ENCODE measurements around the gene NDUFV3. TPM values are rescaled to one million over a fixed set of nuclear protein-coding genes. Genes with fewer than 3 reads are reported as not detected.

Gene NDUFV3
- total RNA-seq, 3 donors from 2014 or later = 49.9 to 62.9 (median 51.1) TPM

DNA sequence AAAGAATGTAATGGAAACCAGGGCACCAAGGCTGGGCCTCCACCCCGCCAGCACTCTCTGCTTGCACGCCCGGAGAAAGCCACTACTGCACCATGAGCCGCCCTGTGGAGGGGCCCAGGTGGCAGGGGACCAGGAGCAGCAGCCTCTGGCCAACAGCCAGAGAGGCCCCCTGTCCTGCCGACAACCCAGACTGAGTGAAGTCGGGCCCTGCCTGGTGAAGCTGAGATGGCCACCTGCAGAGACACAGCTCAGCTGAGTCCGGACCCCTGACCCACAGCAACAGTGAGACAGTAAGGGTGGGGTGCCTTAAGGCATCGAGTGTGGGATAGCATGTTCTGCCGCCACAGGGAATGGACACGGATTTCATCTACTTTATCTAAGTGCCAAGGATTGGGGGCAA, 42.6 kb upstream of the NDUFV3 start:
- no peak for DNase-seq (ENCODE audit: low spot score in 2 of 2)
- Histone ChIP-seq H3K9me3 (no peaks in the 10 kb centered on the region), H3K4me3 (no peak overlapping the region), H3K27ac (no peak overlapping the region), H3K27me3 (no peaks in the 10 kb centered on the region), H3K36me3 (no peaks in the 10 kb centered on the region), H3K4me1 (no peaks in the 10 kb centered on the region)
- TF ChIP-seq, protein P1, sequence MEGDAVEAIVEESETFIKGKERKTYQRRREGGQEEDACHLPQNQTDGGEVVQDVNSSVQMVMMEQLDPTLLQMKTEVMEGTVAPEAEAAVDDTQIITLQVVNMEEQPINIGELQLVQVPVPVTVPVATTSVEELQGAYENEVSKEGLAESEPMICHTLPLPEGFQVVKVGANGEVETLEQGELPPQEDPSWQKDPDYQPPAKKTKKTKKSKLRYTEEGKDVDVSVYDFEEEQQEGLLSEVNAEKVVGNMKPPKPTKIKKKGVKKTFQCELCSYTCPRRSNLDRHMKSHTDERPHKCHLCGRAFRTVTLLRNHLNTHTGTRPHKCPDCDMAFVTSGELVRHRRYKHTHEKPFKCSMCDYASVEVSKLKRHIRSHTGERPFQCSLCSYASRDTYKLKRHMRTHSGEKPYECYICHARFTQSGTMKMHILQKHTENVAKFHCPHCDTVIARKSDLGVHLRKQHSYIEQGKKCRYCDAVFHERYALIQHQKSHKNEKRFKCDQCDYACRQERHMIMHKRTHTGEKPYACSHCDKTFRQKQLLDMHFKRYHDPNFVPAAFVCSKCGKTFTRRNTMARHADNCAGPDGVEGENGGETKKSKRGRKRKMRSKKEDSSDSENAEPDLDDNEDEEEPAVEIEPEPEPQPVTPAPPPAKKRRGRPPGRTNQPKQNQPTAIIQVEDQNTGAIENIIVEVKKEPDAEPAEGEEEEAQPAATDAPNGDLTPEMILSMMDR (IDR thresholded peaks at IDR 0.05) = no peak
- TF ChIP-seq POLR2A (IDR thresholded peaks at IDR 0.05) (no peak), POLR2AphosphoS5 (IDR thresholded peaks at IDR 0.05) (no peak)
- intact Hi-C loops (cut with DNase I; ENCODE audit: low total_unique reads) = no loop called here

DNA sequence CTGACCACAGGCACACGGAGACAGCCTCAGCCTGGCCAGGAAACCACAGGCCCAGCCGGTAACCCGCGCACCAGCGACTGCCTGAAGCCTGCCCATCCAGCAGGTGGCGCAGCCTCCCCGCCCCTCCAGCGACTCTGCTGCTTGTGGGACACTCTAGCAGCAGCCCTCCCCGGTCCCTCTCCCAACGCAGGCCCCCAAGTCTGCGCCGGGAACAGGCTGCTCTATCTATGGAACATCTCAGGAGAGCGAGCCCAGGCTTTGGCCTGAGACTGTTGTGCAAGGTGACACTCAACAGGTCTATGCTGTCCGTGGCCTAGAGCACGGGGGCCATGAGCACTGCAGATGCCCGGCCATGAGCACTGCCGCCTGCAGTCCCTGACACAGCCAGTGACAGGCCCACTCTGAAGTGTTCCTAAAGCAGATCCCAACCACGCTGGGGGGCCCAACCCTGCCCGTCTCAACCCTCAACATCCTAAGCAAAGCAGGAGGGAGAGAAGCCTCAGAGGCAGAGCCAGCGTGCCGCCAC, 42.2 kb upstream of the NDUFV3 start:
- Histone ChIP-seq H3K27ac (no peak overlapping the region), H3K36me3 (no peaks in the 10 kb centered on the region), H3K27me3 (no peaks in the 10 kb centered on the region), H3K4me3 (no peak overlapping the region), H3K9me3 (no peaks in the 10 kb centered on the region), H3K4me1 (no peaks in the 10 kb centered on the region)
- intact Hi-C loops (cut with DNase I; ENCODE audit: low total_unique reads) = no loop called here
- DNase-seq (ENCODE audit: low spot score in 2 of 2) = no peak
- TF ChIP-seq, protein P1 (IDR thresholded peaks at IDR 0.05) = no peak
- no peak for TF ChIP-seq POLR2A (IDR thresholded peaks at IDR 0.05)
- TF ChIP-seq POLR2AphosphoS5 (IDR thresholded peaks at IDR 0.05) = no peak

DNA sequence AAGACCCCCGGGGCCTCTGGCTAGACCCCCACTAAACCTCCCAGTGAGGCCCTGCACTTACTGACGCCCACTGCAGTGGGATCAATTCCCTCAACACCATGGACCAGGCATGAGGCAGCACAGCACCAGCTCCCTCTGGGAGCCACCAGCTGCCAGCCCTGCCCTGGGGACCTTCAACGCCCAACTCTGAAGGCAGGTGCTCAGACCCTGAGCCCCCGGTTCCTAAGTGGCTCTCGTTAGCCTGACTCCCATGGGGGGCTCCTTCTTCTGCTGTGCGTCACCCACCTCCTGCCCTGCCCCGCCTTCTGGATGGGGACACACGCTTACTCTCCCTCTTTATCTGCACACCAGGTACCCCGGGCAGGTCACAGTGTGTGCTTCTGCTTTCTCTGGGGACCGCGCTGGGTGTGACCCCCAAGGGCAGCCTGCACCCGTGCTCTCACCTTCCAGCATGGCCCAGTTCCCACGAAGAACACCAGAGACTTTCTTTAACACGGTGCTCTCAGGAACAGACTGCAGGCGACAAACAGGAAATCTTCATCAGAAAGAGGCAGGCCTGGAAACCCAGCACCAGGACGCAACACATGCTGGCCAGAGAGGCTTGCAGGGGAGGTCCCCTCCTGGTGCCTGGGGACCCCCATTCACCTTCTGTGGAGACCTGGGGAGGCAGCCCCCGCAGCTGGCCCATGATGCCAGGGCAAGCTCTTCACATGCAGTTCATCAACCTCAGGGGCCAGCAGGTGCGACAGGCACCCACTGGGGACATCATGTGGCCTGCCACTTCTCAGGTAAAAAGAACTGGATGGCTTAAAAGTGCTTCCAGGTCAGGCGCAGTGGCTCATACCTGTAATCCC, 41.1 kb upstream of the NDUFV3 start:
- H3K4me3 ChIP-seq = no peak overlapping the region
- no peaks in the 10 kb centered on the region for H3K27me3 ChIP-seq
- intact Hi-C loops (cut with DNase I; ENCODE audit: low total_unique reads) = no loop called here
- no peak for TF ChIP-seq POLR2AphosphoS5 (IDR thresholded peaks at IDR 0.05)
- TF ChIP-seq, protein P1 (IDR thresholded peaks at IDR 0.05) = no peak
- TF ChIP-seq POLR2A (IDR thresholded peaks at IDR 0.05) = no peak
- H3K4me1 ChIP-seq = no peaks in the 10 kb centered on the region
- H3K9me3 ChIP-seq = no peaks in the 10 kb centered on the region
- H3K27ac ChIP-seq = no peak overlapping the region
- H3K36me3 ChIP-seq = no peaks in the 10 kb centered on the region
- DNase-seq (ENCODE audit: low spot score in 2 of 2) = no peak

DNA sequence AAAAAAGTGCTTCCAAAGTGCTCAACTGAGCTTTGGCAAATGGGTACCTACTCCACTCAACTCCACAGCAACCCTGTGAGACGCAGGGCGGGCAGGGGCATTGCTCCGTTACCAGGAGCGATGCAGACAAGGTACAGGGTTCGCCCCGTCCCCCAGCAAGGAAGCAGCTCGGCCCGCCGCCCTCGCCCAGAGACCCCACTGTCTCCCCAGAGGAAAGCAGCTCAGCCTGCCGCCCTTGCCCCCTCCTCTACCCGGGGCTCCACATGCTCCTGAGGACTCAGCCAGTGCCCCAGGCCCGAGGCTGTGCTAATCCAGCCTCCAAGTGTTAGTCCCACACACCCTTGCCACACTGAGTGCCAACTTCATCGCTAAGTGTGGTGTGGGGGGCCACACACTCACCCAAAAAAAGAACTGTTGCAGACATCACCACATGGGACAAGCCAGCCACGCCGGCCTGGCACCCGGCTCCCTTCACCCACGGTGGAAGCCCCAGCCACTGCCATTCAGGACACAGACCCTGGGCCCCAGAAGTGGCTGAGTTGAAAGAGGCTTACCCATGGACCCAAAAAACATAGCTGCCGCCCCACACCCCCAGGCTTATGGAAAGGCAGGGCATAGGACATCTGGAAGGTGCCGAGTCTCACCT, 40.1 kb upstream of the NDUFV3 start:
- intact Hi-C loops (cut with DNase I; ENCODE audit: low total_unique reads) = no loop called here
- H3K4me1 ChIP-seq = no peaks in the 10 kb centered on the region
- no peak overlapping the region for H3K4me3 ChIP-seq
- no peak for DNase-seq (ENCODE audit: low spot score in 2 of 2)
- TF ChIP-seq POLR2A (IDR thresholded peaks at IDR 0.05) (no peak), POLR2AphosphoS5 (IDR thresholded peaks at IDR 0.05) (no peak)
- TF ChIP-seq, protein P1 (IDR thresholded peaks at IDR 0.05) = no peak
- no peaks in the 10 kb centered on the region for H3K36me3 ChIP-seq
- H3K27me3 ChIP-seq = no peaks in the 10 kb centered on the region
- no peaks in the 10 kb centered on the region for H3K9me3 ChIP-seq
- H3K27ac ChIP-seq = no peak overlapping the region

DNA sequence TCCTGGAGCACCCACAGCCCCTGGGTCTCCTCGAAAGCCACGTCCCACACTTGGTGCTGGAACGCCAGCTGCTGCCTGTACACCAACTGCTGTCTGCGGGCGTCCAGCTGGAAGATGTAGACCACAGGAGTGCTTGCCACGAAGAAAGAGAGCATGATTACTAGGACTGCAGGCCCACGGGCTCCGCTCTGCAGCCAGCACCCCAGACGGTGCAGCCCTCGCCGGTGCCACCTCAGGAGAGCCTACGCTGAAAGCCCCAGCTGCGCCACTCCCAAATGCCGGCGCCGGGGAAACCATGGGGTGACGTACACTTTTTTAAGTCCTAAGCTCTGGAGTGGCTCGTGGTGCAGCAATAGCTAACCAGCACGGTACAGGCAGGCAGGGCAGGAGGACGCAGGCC, 39.5 kb upstream of the NDUFV3 start:
- H3K36me3 ChIP-seq = no peaks in the 10 kb centered on the region

More for the DNA sequence above, 39.5 kb upstream of the NDUFV3 start:
- H3K4me1 ChIP-seq = no peaks in the 10 kb centered on the region
- no peak for DNase-seq (ENCODE audit: low spot score in 2 of 2)
- H3K27me3 ChIP-seq = no peaks in the 10 kb centered on the region
- no peak overlapping the region for H3K4me3 ChIP-seq
- no peak overlapping the region for H3K27ac ChIP-seq
- no peaks in the 10 kb centered on the region for H3K9me3 ChIP-seq
- intact Hi-C loops (cut with DNase I; ENCODE audit: low total_unique reads) = no loop called here
- TF ChIP-seq, protein P1 (IDR thresholded peaks at IDR 0.05) = no peak

All from breast epithelium (tissue), 4 donors.